Prostate gland (tissue), 2 donors: ENCODE results near the gene RPS6KA1. TPM values are rescaled to one million over a fixed set of nuclear protein-coding genes. Genes with fewer than 3 reads are reported as not detected.

Experiments
- DNase-seq: peaks from one replicate; pipeline ENCODE4 v3.0.0-alpha.2; 2019; ENCODE audit warnings: low spot score
- H3K27ac ChIP-seq, 2 donors: fragments of 200-600 bp; sonication (generic); 2 replicates each; pipeline ENCODE4 v1.5.1; 2017 to 2019
- H3K27me3 ChIP-seq: fragments of 200-600 bp; sonication (generic); replicated peaks from 2 replicates; pipeline ENCODE4 v1.5.1; 2019; ENCODE audit not compliant: insufficient read depth
- H3K36me3 ChIP-seq, 2 donors: fragments of 200-600 bp; sonication (generic); 1 replicate in 1 of 2; 2 replicates in 1 of 2; pipeline versions ENCODE4 v1.5.1 to v1.8.1; 2017 to 2019
- H3K4me1 ChIP-seq: fragments of 200-600 bp; sonication (generic); replicated peaks from 2 replicates; pipeline ENCODE4 v1.5.1; 2019
- H3K4me3 ChIP-seq, 2 donors: fragments of 200-600 bp; sonication (generic); 2 replicates each; pipeline ENCODE4 v1.5.1; 2017 to 2019
- H3K9me3 ChIP-seq: fragments of 200-600 bp; sonication (generic); 2 replicates; pipeline ENCODE4 v1.5.1; 2017
- CTCF ChIP-seq, 4 experiments: fragments of 200-600 bp in 2 of 4; fragments of 450-650 bp in 2 of 4; sonication (generic) in 2 of 4; IDR thresholded peaks; 1 replicate in 3 of 4; 2 replicates in 1 of 4; pipeline ENCODE4 v1.5.1; 2016 to 2019; ENCODE audit warnings: antibody characterized with exemption in 4 of 4, mild to moderate bottlenecking in 2 of 4, moderate library complexity in 2 of 4
- POLR2A ChIP-seq: fragments of 450-650 bp; IDR thresholded peaks from one replicate; pipeline ENCODE4 v1.6.1; 2016; ENCODE audit warnings: antibody characterized with exemption, mild to moderate bottlenecking
- POLR2AphosphoS5 ChIP-seq: sonication (generic); formaldehyde crosslinking; IDR thresholded peaks from one replicate; pipeline ENCODE4 v1.6.1; 2017; ENCODE audit warnings: antibody characterized with exemption
- WGBS: methylation state at CpG from one replicate; pipeline ENCODE4 v1.1.5; 2018; 5-methylcytosine and 5-hydroxymethylcytosine counted together
- intact Hi-C: fragments of 100-400 bp; cut with DNase I; formaldehyde crosslinking; loops from one replicate; pipeline ENCODE4 v1.14.2; 2022
- microRNA counts, 2 donors: library from miRNA; unstranded; fragments of <30 nt; microRNA quantifications; one replicate each; lab custom pipeline; 2016 to 2017
- microRNA-seq: library from miRNA; unstranded; fragments of <30 nt; microRNA quantifications from one replicate; pipeline ENCODE4, GENCODE V29; 2016
- small RNA-seq, 2 donors: library from RNA; depleted of rRNA; stranded (forward); fragments of <200 nt; gene quantifications; one replicate each; pipeline ENCODE3, GENCODE V24; 2016
- total RNA-seq, 2 donors: library from RNA; depleted of rRNA; stranded (reverse); fragments of >200 nt; gene quantifications; one replicate each; pipeline ENCODE4 v1.1.0, GENCODE V29; 2016

RPS6KA1 gene
- total RNA-seq, 2 donors from 2014 or later: 38.6 to 87.5 TPM

GRCh38 chr1:26618561-26618960 lies 89.0 kb downstream of the RPS6KA1 start:
- Histone ChIP-seq H3K4me3 (no peak overlapping the region), H3K27me3 (no peaks in the 10 kb centered on the region), H3K36me3 (no peaks in the 10 kb centered on the region), H3K27ac (peak overlapping the region; percentile 98 to 100), H3K4me1 (peaks cover 8% of the 10 kb centered on the region), H3K9me3 (no peaks in the 10 kb centered on the region)
- intact Hi-C loops: no loop called here
- WGBS: 38% methylated on average over 3 of the region's 3 CpGs
- DNase-seq: no peak
- no peak for TF ChIP-seq CTCF (IDR thresholded peaks at IDR 0.05)
- no peak for TF ChIP-seq POLR2AphosphoS5
- no peak for TF ChIP-seq POLR2A

MicroRNAs encoded within 50 kb of the gene (microRNA counts, 767-probe panel; counts per million panel counts)
- 0 to 431 counts per million in 2 donors for microRNA hsa-miR-1976 (lab: Ali Mortazavi, UCI)

Small RNA genes within 50 kb of the gene (microRNA-seq; reads per million reads assigned to microRNA genes)
- 5.5 reads per million, percentile 44 among the genes with 10 or more reads in this experiment for gene MIR1976

Small RNA genes within 50 kb of the gene (small RNA-seq; reads per million reads assigned to genes)
- 0 to 0.09 reads per million in 2 donors for gene MIR1976
- 0 reads per million in 2 donors for gene RF00019
- gene RNU7-29P: 0 reads per million in 2 donors

Other genes with a start within 250 kb of the RPS6KA1 start
- gene SH3BGRL3, start 249.7 kb upstream of the RPS6KA1 start, total RNA-seq: 10 to 100 TPM; 37.4 to 55.3 TPM
- 10 to 100 TPM; 13.2 to 18.1 TPM for gene UBXN11, start 223.1 kb upstream of the RPS6KA1 start, total RNA-seq
- gene CD52, start 211.8 kb upstream of the RPS6KA1 start, total RNA-seq: 1 to 10 TPM; 3.2 to 5.3 TPM
- 1 to 10 TPM; 3.9 to 4.8 TPM for gene CRYBG2, start 175.6 kb upstream of the RPS6KA1 start, total RNA-seq
- 1 to 10 TPM in 1 of 2 donors, not detected in 1; 4.8 TPM for gene ZNF683, start 157.0 kb upstream of the RPS6KA1 start, total RNA-seq
- under 1 TPM in 1 of 2 donors, not detected in 1; 0.17 TPM for gene LIN28A, start 118.9 kb upstream of the RPS6KA1 start, total RNA-seq
- gene DHDDS, start 97.4 kb upstream of the RPS6KA1 start, total RNA-seq: 10 to 100 TPM; 28.9 to 39.0 TPM
- 100 to 1,000 TPM; 264 to 385 TPM for gene HMGN2, start 57.3 kb upstream of the RPS6KA1 start, total RNA-seq
- gene ARID1A, start 166.3 kb downstream of the RPS6KA1 start, total RNA-seq: 10 to 100 TPM; 71.4 to 92.8 TPM